Jurkat, Clone E6-1 (cell line): Measurements from ENCODE around the gene ELP6.
A peak's percentile ranks its signal among the peaks of the same experiment; 100 is the strongest.
"Not testable (repeated sequence)": the region's sequence is repeated elsewhere in the genome, so short reads cannot be mapped to it uniquely, and the experiment has no call there.

Experiments
- DNase-seq: peaks from one replicate; pipeline ENCODE4 v3.0.0-alpha.2; 2011; ENCODE audit warnings: low read depth, low spot score
- H3K4me3 ChIP-seq: 2 replicates; pipeline ENCODE4 v1.5.1; 2011; ENCODE audit warnings: mild to moderate bottlenecking, low read length, control low read depth, moderate library complexity

ELP6 gene

DNA sequence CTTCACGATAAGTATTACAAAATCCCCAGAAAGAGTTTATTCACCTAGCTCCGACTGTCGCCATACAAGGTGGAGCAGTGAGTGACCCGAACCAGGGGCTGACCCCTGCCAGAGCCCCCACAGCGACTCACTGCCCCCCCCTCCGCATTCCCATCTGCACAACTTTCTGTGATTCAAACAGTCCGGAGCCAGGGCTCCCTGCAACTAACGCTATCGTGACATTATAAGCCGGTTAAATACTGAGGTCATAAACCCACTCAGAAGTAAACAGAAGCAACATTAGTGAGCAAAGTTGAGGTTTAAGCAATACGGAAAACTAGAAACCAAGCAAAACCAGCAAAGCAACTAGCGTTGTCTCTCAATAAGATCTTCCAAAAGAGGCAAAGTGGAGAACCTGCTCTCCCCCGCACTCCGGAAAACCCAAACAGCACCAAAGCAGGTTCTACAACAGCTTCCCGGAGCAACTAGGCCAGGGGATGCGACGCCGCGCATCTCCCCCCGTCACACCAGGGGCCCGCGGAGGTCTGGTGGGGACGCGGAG is 38.4 kb downstream of the ELP6 start:
- H3K4me3 ChIP-seq = peak overlapping the region; percentile 98
- DNase-seq = no peak

DNA sequence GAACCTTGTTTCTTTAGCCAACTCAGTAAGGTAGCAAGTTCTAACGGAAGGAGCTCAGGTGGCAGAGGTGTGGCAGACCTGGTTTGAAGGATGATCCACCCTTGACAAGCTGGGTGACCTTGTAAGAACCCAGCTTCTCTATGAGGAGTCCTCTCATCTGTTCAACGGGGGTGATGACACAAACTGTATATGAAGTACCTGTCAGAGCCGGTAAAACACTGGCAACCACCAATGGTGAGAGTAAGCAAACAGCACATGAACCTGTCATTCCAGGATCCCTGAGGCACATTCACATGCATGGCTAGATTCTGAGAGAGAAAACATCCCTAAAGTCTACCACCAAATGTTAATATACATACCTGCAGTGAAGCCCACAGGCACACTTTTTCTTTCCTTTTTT is 40.1 kb downstream of the ELP6 start:
- no peak overlapping the region for H3K4me3 ChIP-seq
- DNase-seq = no peak

DNA sequence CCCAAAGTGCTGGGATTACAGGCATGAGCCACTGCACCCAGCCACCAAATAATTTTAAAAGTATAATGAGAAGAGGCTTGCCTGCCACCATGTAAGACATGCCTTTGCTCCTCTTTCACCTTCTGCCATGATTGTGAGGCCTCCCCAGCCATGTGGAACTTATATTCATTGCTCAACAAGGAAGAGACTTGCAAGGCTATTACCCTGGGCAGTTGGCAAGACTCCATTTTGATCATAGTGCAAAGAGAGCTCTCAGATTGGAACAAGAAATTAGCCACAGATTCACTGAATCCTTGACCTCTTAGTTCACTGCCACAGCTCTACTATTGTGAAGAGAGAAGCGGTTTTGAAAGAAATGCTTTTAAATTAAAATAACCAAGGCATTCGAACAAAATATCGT is 43.9 kb downstream of the ELP6 start:
- H3K4me3 ChIP-seq = no peak overlapping the region
- no peak for DNase-seq

DNA sequence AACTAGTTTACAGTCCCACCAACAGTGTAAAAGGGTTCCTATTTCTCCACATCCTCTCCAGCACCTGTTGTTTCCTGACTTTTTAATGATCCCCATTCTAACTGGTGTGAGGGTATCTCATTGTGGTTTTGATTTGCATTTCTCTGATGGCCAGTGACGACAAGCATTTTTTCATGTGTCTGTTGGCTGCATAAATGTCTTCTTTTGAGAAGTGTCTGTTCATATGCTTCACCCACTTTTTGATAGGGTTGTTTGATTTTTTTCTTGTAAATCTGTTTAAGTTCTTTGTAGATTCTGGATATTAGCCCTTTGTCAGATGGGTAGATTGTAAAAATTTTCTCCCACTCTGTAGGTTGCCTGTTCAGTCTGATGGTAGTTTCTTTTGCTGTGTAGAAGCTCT is 45.2 kb downstream of the ELP6 start:
- DNase-seq, H3K4me3 ChIP-seq: not testable (repeated sequence)

DNA sequence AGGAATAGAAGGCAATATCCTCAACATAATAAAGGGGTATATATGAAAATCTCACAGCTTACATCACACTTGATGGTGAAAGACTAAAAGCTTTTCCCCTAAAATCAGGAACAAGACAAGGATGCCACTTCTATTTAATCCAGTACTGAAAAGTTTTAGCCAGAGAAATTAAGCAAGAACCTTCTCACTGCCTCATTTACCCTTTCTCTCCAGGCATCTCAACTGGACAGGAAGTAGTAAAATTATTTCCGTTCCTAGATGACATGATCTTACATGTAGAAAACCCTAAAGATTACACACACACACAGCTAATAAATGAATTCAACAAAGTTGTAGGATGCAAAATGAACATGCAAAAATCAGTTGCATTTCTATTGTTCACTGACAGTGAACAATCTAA is 48.9 kb downstream of the ELP6 start:
- no peak for DNase-seq
- no peak overlapping the region for H3K4me3 ChIP-seq

DNA sequence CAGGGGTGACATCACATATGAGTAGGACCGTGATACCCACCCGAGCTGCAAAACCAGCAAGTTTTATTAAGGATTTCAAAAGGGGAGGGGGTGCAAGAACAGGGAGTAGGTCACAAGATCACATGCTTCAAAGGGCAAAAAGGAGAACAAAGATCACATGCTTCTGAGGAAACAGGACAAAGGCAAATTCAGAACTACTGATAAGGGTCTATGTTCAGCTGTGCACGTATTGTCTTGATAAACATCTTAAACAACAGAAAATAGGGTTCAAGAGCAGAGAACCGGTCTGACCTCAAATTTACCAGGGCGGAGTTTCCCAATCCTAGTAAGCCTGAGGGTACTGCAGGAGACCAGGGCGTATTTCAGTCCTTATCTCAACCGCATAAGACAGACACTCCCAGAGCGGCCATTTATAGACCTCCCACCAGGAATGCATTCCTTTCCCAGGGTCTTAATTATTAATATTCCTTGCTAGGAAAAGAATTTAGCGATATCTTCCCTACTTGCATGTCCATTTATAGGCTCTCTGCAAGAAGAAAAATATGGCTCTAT is 53.9 kb downstream of the ELP6 start:
- H3K4me3 ChIP-seq, DNase-seq: not testable (repeated sequence)

DNA sequence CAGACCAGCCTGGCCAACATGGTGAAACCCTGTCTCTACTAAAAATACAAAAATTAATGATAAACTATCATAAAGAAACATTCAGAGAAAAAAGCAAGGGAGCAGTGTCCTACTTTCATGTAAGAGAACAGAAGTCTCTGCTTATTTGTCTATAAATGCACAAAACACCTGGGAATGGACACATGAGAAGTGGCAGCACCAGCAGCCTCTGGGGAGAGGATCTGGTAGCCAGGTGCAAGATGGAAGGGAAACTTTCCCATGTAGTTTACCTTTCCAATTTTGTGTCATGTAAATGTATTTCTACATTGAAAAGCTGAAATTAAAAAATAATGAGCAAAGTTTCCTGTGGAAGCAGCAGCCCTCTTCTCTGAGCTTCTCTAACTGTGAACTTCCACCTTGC is 56.5 kb downstream of the ELP6 start:
- no peak overlapping the region for H3K4me3 ChIP-seq
- DNase-seq = no peak

DNA sequence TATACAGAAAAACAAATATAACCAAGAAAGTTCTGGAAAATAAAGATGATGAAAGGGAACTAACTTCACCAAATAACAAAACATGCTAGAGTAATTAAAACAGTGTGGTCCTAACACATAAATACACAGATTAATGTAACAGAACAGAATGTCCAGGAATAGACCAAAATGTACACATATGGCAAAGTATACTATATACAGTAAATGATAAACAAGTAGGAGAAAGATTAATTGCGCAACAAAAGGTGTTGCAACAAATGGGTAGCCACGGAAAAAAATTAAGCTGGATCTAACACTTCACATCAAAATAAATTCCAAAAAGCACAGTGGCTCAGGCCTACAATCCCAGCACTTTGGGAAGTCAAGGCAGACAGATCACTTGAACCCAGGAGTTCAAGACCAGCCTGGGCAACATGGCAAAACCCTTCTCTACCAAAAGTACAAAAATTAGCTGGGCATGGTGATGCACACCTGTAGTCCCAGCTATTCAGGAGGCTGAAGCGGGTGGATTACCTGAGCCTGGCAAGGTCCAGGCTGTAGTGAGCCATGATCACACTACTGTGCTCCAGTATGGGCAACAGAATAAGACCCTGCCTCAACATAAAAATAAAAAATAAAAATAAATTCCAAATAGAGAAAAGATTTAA is 57.6 kb downstream of the ELP6 start:
- H3K4me3 ChIP-seq = no peak overlapping the region
- no peak for DNase-seq

DNA sequence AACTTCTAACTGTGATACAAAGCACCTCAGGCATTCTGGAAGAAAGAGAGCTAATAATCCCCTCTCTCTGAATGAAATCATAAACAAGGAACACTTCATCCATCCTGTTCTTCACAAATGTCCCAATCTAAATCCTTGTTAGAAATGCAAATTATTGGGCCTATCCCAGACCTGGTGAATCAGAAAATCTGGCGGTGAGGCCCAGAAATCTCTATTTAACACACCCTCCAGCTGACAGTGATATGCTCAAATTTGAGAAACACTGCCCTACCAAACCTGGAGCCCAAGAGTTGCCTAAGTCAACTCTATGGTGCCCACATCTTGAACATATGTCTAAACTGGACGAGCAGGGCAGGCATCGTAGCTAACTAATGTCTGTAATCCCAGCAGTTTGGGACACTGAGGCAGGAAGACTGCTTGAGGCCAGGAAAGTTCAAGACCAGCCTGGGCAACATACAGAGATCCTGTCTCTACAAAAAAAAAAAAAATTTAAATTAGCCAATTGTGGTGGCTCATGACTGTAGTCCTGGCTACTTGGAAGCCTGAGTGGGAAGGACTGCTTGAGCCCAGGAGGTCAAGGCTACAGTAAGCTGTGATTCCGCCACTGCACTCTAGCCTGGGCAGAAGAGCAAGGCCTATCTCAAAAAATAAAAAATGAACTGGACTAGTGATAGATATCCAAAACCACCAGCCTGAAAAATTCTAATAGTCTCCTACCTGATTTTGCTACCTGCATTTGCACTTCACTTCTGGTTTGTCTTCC is 60.9 kb downstream of the ELP6 start:
- no peak overlapping the region for H3K4me3 ChIP-seq
- no peak for DNase-seq
